Measurements from ENCODE around the gene C2CD2. TPM values are rescaled to one million over a fixed set of nuclear protein-coding genes. Genes with fewer than 3 reads are reported as not detected.

C2CD2 gene
- total RNA-seq, 1 donor from 2014 or later: 31.1 TPM

DNA sequence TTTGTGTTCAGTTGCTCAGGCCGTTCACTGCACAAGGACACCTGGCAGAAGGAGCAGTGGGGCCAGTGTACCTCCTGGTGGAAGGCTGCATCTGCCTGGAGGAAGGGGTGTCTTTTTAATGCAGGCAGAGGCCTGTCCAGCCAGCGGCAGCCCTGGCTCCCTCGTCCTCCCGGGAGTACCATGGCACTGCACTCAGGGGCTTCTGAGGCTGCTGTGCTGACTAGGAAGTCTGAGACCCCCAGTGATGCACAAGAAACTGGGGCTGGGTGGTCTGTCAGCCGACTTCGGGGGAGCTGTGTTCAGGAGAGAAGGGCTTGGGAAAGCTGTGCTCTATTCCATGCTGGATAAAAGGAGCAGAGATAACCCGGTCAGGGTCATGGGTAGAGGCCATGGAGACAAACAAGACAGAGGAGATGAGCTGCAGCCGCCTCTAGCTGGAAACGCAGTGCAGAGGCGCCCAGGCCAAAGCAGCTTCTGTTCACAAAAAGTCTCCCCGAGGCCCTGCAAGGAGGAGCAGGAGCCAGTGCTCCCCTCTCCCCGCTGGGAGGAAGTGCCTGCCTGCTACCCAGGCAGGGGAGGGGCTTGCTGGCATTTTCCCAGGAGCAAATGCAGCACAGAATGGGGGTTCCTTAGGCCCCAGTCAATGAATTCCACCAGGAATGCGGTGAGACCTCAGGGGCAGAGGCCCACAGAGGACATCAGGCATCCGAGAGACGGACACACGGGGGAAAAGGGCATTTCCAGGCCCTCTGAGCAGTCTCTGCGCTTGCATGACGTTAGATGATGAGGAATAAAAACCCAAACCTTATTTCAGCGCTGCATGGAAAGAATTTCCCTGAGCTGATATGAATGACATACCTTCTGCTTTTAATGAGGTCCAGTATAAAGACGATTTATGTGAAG lies 17.2 kb upstream of the C2CD2 start:
- peaks cover 26% of the 10 kb centered on the region for H3K4me1 Mint-ChIP-seq
- no peak for DNase-seq (ENCODE audit: low spot score in 2 of 2, unreplicated experiment in 2 of 2)
- no peaks in the 10 kb centered on the region for H3K27me3 Mint-ChIP-seq (ENCODE audit: low read depth)
- no peaks in the 10 kb centered on the region for H3K36me3 Mint-ChIP-seq
- H3K4me3 Mint-ChIP-seq: no peak overlapping the region
- H3K27ac Mint-ChIP-seq: peak overlapping the region; percentile 39
- no peaks in the 10 kb centered on the region for H3K9me3 Mint-ChIP-seq
- TF ChIP-seq, protein P1, sequence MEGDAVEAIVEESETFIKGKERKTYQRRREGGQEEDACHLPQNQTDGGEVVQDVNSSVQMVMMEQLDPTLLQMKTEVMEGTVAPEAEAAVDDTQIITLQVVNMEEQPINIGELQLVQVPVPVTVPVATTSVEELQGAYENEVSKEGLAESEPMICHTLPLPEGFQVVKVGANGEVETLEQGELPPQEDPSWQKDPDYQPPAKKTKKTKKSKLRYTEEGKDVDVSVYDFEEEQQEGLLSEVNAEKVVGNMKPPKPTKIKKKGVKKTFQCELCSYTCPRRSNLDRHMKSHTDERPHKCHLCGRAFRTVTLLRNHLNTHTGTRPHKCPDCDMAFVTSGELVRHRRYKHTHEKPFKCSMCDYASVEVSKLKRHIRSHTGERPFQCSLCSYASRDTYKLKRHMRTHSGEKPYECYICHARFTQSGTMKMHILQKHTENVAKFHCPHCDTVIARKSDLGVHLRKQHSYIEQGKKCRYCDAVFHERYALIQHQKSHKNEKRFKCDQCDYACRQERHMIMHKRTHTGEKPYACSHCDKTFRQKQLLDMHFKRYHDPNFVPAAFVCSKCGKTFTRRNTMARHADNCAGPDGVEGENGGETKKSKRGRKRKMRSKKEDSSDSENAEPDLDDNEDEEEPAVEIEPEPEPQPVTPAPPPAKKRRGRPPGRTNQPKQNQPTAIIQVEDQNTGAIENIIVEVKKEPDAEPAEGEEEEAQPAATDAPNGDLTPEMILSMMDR (IDR thresholded peaks at IDR 0.05; ENCODE audit: unreplicated experiment): no peak

DNA sequence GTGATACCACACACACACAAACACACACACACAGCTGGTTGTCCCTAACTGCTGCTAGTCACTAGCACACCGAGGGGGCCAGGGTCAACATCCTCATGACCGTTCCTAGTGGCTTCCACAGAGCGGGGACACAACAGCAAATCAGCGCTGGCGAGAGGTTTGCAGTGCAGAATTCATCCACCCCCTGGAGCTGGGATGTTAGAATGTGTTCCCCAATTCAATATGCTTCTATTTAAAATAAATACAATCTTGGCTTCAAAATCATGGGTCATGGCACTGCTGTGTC lies 16.2 kb upstream of the C2CD2 start:
- Mint-ChIP-seq H3K4me3 (no peak overlapping the region), H3K9me3 (no peaks in the 10 kb centered on the region), H3K4me1 (peaks cover 28% of the 10 kb centered on the region), H3K27ac (no peak overlapping the region), H3K27me3 (ENCODE audit: low read depth) (no peaks in the 10 kb centered on the region), H3K36me3 (no peaks in the 10 kb centered on the region)
- no peak for DNase-seq (ENCODE audit: low spot score in 2 of 2, unreplicated experiment in 2 of 2)
- TF ChIP-seq, protein P1 (IDR thresholded peaks at IDR 0.05; ENCODE audit: unreplicated experiment): no peak

DNA sequence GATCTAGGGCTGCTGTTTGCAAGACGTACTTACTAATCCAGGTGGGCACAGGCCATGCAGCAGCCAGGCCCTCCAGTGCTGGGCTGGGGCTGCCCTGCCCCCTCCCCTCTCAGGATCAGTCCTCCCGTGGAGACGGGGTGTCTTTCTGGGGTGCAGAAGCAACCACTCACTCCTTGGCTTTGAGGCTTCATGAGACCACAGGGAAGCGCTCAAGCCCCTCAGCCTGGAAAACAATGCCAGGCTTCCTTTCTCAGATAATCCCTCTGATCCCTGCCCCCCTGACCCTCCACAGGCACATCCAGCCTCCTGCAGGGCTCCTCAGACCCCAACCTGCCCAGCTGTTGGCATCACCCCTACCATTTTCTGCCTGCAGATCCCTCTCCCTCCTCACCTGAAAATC lies 13.9 kb upstream of the C2CD2 start:
- TF ChIP-seq, protein P1 (IDR thresholded peaks at IDR 0.05; ENCODE audit: unreplicated experiment): no peak
- Mint-ChIP-seq H3K4me1 (peaks cover 28% of the 10 kb centered on the region), H3K27ac (peak overlapping the region; percentile 44), H3K9me3 (no peaks in the 10 kb centered on the region), H3K36me3 (no peaks in the 10 kb centered on the region), H3K4me3 (no peak overlapping the region), H3K27me3 (ENCODE audit: low read depth) (no peaks in the 10 kb centered on the region)
- no peak for DNase-seq (ENCODE audit: low spot score in 2 of 2, unreplicated experiment in 2 of 2)

DNA sequence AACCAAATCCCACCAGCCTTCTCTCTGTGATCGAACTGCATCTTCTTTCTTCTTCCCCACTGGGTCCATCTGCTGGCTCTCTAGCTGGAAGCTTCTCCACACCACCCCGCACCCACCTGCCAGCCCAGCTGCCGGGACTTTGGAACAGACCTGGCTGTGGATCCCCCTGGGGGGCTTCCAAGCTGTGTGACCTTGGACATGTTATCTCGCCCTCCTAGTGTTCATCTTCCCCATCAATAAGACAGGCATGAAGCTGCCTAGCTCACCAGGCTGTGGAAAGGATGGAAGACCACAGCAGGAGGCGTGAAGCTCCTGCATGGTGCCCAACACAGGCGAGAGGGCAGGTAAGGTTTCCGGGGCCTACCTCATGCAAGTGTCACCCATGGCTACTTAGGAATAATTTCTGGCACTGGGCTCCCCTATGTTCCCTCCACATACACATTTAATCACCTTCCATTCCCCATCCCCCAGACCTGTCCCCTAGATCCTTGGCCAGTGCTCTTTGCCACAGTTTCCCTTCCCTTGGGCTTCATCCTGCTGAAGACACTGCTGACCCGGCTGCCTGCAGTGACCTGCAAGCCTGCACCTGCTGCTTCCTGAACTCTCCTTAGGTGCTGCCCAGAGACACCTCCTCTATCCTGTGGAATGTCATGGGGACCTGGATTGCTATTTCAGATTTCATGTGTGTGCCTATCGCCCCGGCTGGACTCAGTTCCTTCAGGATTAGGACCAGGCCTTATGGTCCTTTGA lies 13.2 kb upstream of the C2CD2 start:
- Mint-ChIP-seq H3K4me3 (no peak overlapping the region), H3K9me3 (no peaks in the 10 kb centered on the region), H3K27ac (no peak overlapping the region), H3K4me1 (peaks cover 28% of the 10 kb centered on the region), H3K36me3 (no peaks in the 10 kb centered on the region), H3K27me3 (ENCODE audit: low read depth) (no peaks in the 10 kb centered on the region)
- TF ChIP-seq, protein P1 (IDR thresholded peaks at IDR 0.05; ENCODE audit: unreplicated experiment): no peak
- no peak for DNase-seq (ENCODE audit: low spot score in 2 of 2, unreplicated experiment in 2 of 2)

DNA sequence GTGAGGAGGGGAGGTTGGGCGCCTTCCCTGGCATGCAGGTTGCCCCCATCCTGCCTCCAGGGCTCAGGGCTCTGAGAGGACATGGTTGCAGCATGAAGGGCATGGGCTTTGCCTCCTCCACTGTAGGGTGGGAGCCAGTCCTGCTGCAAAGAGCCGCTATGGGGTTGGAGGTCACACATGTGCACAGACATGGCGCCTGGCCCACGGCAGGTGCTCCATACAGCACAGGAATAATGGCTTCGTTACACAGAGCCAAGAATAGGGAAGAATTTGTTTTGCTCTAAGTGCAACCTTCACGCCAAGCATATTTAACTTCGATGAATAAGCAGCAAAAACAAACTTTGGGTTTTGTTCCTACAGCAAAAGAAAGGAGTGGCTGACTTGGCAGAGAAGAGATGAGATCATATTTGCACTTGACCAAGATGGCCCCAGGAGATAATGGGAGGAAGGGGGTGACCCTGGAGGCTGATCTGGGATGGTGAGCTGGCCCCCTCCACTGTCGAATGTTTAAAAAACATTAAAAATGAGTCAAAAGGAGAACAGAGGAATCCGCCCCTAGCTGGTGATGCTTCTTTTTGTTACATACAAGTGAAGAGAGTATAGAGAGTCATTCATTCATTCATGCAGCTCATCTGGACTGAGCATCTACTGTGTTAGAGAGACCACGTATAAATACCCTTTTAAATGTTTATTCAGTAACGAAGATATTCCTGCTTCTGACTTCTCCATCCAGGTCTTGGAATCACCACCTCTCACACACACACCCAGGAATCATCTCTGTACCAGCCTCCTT lies 12.4 kb upstream of the C2CD2 start:
- Mint-ChIP-seq H3K4me1 (peaks cover 25% of the 10 kb centered on the region), H3K4me3 (no peak overlapping the region), H3K9me3 (no peaks in the 10 kb centered on the region), H3K36me3 (no peaks in the 10 kb centered on the region), H3K27me3 (ENCODE audit: low read depth) (no peaks in the 10 kb centered on the region), H3K27ac (no peak overlapping the region)
- DNase-seq (ENCODE audit: low spot score in 2 of 2, unreplicated experiment in 2 of 2): no peak
- TF ChIP-seq, protein P1 (IDR thresholded peaks at IDR 0.05; ENCODE audit: unreplicated experiment): no peak

All from mesothelial cell of epicardium (in vitro differentiated cells).